GM21723 (cell line): Measurements from ENCODE around the gene LACTB.

Experiments used
- ATAC-seq: cut with Tn5 transposase; IDR thresholded peaks from one replicate; pipeline ENCODE4 v1.9.1; 2021; ENCODE audit warnings: mild to moderate bottlenecking, moderate library complexity; ENCODE audit not compliant: unreplicated experiment

Gene LACTB

DNA sequence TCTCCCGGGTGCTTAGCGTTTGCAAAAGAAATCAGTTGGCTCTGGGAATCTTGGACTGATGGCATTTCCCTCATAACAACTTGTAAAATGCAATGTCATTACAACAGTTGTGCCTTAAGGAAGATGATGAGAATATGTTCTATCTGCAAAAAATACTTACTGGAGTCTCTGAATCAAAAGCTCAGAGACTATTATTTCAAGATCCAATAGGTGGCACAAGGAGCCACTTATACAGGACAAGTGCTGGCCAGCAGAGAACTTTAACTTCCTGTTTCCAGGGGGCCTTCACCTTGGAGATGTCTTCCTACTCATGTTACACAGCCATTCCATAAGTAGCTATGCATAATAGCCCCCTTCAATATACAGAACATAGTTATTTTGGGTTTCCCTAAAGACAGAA, 44.6 kb downstream of the LACTB start:
- no peak for ATAC-seq

DNA sequence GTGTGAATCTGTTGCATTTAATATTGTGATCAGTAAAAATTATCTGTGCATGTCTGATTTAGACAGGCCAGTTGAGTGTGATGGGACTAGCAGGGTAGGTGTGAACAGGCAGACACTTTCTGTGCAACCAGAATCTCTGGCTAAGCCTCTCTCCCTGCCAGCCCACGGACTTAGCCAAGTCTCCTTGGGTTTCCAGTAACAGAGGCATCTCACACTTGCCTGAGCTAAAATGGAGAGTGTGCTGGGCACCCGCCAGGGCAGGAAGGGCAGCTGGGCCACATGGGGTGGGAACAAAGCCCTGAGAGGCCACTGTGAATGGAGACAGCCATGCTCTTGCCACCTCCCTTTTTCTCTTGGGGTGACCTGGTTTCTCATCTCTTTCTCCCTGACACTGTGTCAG, 48.1 kb downstream of the LACTB start:
- ATAC-seq: no peak

DNA sequence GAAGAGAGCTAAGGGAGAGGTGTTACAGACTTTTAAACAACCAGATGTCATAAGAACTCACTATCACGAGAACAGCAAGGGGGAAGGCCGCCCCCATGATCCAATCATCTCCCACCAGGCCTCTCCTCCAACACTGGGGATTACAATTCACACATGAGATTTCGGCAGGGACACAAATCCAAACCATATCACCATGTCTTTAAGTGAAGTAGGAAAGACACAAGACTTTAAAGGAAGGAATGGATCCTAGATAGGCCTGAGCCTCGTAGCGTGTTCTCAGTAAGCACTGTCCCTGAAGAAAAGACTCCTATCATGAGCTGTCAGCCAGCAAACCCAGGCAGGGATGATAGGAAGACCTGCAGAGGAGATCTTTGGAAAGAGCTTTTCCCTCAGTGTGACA, 50.7 kb downstream of the LACTB start:
- no peak for ATAC-seq

DNA sequence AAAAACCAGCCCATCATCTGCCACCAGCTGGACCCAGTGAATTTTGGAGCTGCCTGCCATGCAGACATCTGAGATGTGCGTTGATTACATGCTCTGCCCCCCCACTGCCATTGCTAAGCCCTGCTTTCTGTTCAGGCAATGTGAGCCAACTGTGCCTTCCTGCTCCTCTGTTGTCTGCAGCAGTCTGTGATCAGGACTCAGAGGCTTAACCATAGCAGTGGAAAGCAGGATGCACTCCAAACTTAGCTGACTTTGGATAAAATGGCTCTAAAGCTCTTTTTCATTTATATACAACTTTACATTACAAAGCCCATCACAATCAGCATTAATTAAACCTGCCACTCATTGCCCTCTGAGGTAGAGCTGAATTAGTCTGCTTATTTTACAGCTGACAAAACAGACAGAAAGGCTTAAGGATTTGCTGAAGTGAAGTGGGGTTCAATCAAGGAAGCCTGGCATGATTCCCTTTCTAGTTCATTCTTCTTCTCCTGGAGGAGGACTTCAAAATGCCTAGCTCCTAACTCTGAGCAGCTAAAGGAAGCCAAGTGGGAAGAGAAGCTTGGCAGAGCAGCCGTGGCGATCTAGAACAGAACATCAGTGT, 51.3 kb downstream of the LACTB start:
- ATAC-seq: no peak

DNA sequence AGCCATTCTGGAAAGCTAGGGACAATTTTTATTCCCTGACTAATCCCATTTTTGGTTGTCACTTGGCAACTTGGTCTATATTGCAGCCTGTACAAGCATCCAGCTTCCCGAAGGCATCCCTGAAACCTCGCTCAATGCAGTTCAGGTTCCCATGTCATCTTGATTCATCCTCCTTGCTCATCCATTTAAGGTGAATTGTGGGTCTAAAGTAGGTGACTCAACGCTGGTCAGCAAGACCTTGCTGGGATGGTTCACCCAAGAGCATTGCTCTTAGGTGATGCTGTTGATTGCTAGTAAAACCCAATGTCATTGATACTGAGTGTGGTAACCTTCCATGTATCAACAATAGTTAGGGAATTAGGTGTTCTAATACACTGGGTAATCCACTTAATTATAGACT, 54.6 kb downstream of the LACTB start:
- no peak for ATAC-seq

DNA sequence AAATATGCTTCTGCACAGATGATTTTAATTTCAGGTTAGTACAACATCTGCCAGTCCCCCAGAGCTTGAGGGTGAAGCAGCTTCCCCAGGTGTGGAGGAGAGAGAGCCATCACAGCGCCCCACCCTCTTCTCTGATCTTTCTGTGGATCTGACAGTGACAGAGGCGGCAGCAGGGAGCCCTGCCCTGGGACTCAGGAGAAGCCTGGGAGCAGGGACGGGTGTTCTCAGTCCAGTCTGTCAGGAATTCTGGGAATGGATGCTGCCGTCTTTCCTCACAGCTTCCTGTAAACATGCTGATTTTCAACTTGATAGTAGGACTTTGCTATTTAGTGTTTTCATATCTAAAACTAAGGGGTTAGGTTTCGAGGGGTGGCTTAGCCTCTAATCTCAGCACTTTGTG, 56.4 kb downstream of the LACTB start:
- no peak for ATAC-seq

DNA sequence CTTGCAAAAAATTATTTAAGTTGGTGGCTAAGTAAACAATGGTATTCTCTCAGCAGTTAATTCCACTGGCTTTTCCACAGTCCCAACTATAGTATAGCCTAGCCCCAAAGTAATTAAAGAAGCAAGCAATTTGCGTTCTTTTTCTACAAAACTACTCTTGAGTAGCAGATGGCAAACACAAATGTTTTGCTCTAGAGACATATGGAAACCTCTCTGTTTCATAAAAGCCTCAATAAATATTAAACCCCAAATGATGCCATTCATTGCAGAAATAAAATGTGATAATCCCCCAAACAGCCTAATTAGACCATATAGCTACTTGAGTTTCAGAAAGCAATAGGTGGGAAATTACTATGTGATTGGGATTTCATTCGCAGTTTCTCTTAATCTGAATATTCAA, 59.1 kb downstream of the LACTB start:
- ATAC-seq: no peak

DNA sequence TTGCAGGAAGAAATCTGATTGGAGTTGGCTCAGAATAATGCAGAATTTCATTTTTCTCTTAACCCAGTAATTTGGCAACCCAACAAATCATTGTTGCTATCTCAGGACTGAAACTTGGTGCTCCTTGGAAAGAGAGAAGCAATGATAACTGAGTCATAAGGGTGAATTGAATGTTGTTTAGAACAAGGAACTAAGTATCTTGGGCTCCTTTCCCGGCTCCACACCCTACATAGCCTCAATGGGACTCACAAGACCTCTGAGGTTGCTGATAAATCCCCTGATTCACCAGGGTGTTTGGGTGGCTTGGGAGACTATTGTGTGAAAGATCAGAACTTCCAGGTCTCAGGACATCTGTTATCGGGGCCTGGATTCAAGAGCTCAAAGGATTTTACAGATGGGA, 60.0 kb downstream of the LACTB start:
- no peak for ATAC-seq

DNA sequence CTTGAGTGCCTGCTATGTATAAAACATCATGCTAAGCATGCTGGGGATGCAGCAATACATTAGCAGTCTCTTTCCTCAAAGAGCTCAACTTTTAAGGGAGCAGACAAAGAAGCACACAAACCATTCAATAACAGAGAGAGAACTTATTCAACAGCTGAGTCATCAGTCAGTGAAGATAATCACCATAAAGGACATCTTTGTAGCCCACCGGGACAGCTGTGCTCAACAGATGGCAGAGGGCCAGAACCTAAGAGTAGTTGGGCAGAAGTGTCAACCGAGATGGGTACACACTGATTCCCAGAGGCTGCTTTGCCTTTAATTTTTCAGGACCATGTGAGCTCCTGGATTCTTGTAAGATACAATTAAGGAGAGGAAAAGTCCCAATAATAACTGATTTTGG, 63.5 kb downstream of the LACTB start:
- ATAC-seq: no peak

DNA sequence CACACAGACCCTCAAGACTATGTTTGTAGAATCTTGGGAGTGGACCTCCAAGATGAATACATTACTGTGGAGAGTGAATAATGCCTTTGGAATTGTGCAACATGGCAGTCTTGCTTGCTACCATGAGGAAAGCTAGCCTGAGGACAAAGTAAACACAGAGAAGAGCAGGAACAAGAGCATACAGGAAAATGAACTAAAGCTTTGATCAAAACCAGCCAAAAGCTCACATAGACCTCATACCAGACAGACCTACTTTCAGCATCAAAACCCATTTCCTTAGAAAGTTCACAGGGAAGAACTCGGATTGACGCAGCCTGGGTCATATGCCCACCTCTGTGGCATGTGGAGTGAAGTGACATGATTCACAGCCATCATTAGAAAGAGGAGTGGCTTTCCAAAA, 64.4 kb downstream of the LACTB start:
- ATAC-seq: no peak

DNA sequence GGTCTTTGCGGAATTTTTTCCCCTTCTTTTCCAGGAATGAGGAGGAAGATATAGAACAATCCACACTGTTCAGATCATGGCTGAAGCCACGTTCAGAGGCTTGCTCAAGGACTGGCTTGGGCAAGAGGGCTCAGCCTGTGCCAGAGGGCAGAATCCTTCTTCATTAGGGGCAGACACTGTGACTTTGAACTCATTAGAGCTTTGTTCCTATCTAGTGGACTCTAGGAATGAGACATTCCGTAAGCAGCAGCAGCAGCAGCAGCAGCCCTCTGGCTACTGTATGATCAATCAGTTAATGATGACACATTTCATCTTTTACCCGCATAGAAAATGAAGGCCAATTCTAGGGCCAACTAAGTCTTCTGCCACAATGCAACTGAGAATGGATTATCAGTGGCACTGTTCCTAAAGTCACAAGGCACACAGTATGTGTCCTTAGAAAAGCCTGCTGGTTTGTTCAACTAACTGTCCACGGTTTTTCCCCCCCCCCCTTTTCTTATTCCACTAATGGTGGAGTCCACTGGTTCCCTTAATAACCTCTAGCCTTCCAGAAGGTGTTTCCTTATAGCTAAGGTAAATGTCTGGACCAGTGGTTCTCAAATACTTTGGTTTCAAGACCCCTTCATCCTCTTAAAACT, 66.0 kb downstream of the LACTB start:
- no peak for ATAC-seq

DNA sequence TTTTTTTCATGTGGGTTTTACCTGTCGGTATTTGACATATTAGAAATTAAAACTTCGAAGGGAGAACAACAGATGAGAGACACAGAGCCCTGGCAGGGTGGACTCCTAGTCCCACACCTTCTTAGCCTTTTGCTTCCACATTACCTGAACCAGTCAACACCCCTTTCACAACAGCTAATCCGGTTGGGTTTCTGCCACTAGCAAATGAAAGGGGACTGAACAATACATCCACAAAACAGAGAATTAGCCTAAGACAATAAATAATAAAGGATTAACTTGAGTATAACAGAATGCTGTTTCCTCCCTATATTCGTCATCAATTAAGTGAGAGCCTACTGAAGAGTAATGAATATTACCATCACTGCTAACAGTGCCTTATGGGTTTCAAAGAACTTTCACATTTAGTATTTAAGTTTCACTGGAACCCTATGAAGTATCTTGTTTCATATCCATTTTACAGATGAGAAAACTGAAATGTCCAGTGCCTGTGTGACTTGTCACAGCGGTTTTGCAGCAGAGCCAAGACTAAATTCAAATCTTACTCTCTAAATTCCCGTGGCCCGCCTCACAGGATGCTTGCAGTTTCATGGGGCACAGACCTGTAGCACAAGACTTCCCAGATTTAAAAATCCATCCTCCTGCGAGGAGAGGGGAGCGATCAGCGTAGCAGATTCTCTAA, 66.7 kb downstream of the LACTB start:
- peak; percentile 5 for ATAC-seq

DNA sequence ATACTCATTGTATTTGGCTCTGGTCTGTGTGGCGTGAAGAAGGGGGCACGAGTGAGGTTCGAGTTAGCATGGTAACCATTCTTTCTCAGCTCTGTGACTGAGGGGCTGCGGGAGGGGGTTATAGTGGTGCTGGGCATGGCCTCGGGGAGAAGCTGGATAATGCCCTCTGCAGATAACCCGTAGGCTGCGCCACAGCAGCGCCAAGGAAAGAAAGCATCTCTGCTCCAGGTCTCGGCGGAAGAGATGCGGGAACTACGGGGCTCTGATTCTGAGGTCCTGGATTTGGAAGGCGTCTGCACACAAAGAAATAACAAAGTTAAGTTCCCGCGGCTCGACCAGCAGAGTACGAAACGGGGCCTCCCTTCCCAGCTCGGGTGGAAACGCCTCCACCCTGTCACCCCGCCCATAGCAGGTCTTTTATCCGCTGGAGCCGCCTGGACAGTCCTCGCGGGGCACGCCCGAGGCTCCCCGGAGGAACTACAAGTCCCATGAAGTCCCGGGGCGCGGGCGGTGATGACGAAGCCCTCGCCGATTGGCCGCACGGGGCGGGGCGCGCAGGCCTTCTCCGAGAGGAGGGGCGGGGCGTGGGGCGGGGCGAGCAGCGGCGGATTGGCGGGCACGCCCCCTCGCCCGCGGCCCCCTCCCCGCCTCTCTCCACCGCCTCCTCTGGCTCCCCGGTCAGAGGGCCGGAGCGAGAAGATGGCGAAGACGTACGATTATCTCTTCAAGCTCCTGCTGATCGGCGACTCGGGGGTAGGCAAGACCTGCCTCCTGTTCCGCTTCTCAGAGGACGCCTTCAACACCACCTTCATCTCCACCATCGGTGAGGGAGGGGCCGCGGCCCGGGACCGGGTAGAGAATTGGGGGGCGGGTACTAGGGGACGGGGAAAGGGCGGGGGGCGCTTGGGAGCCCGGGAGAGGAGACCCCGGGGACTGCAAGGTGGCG, 67.5 kb downstream of the LACTB start, which contains the start of gene RAB8B:
TSS of gene RAB8B (plus strand) at position 681 of the 946 bp plus-strand sequence. CDS start at position 700, 19 bp downstream.
- peak; percentile 70 for ATAC-seq

DNA sequence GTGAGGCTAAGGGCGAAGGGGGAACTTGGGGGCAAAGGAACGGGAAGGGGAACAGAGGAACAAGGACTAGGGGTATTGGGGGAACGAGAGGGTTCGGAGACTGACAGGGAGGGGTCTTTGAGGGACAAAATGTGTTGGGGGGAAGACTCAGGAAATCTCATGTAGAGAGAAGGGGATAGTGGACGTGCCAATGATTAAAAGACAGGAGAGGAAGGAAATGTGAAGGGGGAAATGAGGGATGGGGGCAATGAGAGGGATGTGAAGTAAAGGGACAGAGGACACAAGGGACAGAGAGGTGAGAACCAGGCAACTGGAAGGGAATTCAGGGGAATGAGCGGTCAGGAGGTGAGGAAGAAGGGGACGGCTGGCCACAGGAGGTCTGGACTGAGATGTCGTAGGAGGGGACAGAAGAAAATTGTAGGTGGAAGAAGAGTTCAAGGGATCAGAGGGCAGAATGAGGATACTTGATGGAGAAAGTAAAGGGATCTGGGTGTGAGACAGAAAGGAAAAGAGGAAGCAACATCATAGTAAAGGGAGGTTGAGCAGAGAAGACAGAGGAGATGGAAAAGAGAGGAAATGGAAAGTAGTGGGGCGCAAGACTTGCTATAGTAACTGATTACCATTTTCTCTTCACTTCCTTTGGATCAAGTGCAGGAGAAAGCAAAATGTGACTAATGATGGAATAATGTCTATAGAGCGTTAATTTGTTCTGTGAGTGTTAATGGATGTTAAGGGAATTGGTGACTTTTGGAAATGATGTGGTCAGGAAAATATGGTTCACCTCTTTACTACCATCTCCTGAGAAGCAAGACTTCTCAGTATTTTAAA, 68.5 kb downstream of the LACTB start:
- ATAC-seq: no peak

DNA sequence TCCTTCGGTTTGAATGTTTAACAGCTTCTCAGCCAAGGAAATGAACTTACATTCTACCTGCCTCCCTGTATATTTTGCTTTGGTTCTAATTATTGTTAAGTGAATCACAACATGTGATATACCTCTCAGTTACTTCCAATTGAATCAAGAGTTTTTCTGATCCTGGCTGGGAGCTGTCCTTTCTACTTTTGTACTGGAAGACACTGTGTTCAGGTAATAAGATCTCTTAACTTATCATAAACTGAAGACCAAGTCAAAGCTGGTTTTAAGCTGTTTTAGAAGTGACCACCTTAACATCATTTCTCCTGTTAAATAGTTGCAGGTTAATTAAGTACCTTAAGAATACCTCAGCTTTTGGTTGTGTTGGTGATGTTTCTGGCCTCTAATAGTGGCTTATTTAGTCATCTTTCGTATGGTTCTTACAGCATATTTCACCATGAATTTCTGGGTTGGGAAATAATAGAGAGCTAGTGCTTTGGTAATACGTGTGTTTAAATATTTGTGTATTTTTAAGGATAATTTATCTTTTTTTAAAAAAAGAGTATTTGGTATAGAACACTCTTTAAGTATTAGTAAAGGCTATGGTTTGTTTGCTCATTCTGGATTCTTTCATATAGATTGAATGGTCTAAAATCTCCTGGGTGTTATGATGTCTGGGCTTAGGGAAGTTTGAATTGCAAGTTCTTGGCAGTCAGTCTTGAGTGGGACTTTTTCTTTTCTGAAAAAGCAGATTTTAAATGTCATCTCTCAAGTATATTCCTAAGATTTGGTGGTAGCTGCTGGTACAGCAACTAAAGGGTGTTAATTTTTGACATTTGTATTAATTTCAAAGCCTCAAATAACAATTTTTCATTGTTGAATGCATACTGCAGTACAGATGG, 69.3 kb downstream of the LACTB start:
- ATAC-seq: no peak
